Calu3 (cell line): ENCODE results near the gene CLIC3. TPM values are rescaled to one million over a fixed set of nuclear protein-coding genes. Genes with fewer than 3 reads are reported as not detected.
A peak's percentile ranks its signal among the peaks of the same experiment; 100 is the strongest.

Experiments used
- BruUV-seq: library from RNA; stranded (reverse); fragments of 400-500 nt; replicated peaks from 2 replicates; lab custom pipeline; 2021; lab: Mats Ljungman, UMichigan
- CTCF ChIA-PET: fragments of 300-600 bp; sonication (Branson Sonifier 250); formaldehyde crosslinking; loops from one replicate; lab custom pipeline; 2022; ENCODE audit warnings: antibody characterized with exemption; lab: Charles Lee
- DNase-seq: peaks from one replicate; pipeline ENCODE4 v3.0.0; 2022
- H3K27ac Mint-ChIP-seq: one replicate; pipeline ENCODE4 v1.8.0; 2022; ENCODE audit warnings: mixed read lengths; ENCODE audit not compliant: unreplicated experiment
- H3K27me3 Mint-ChIP-seq: one replicate; pipeline ENCODE4 v1.8.0; 2022; ENCODE audit warnings: mixed read lengths; ENCODE audit not compliant: unreplicated experiment
- H3K36me3 Mint-ChIP-seq: one replicate; pipeline ENCODE4 v1.8.0; 2022; ENCODE audit warnings: mild to moderate bottlenecking, moderate library complexity, mixed read lengths; ENCODE audit not compliant: insufficient read depth, unreplicated experiment
- H3K4me1 Mint-ChIP-seq: one replicate; pipeline ENCODE4 v1.8.0; 2022; ENCODE audit warnings: mild to moderate bottlenecking, low read depth, mixed read lengths; ENCODE audit not compliant: unreplicated experiment
- H3K4me3 Mint-ChIP-seq: one replicate; pipeline ENCODE4 v1.8.0; 2022; ENCODE audit warnings: mild to moderate bottlenecking, low read depth, moderate library complexity, mixed read lengths; ENCODE audit not compliant: unreplicated experiment
- H3K9me3 Mint-ChIP-seq: one replicate; pipeline ENCODE4 v1.8.0; 2022; ENCODE audit warnings: low read depth, mixed read lengths; ENCODE audit not compliant: unreplicated experiment
- CTCF ChIP-seq: fragments of 200-600 bp; IDR thresholded peaks from one replicate; pipeline ENCODE4 v1.8.0; 2022; ENCODE audit warnings: antibody characterized with exemption; ENCODE audit not compliant: unreplicated experiment
- intact Hi-C: fragments of 100-400 bp; cut with micrococcal nuclease; formaldehyde crosslinking; loops from one replicate; pipeline ENCODE4 v1.10.0; 2022; ENCODE audit not compliant: unreplicated experiment
- total RNA-seq: library from RNA; stranded (reverse); gene quantifications from 2 replicates; pipeline ENCODE4 v1.2.3, GENCODE V29; 2022

CLIC3 gene
- total RNA-seq, 1 experiment from 2014 or later = 0.35 TPM

- CTCF ChIA-PET = no interaction called here
Observed at GRCh38 chr9:137026828-137027227, 30.5 kb upstream of the CLIC3 start.

GRCh38 chr9:137026384-137026783 is 30.0 kb upstream of the CLIC3 start:
- H3K4me1 Mint-ChIP-seq = no peaks in the 10 kb centered on the region
- intact Hi-C loops = no loop called here
- no peaks in the 10 kb centered on the region for H3K27me3 Mint-ChIP-seq
- TF ChIP-seq CTCF = no peak
- DNase-seq = no peak
- no peak overlapping the region for H3K4me3 Mint-ChIP-seq
- CTCF ChIA-PET = no interaction called here
- peaks cover 31% of the 10 kb centered on the region for H3K36me3 Mint-ChIP-seq
- no peak overlapping the region for H3K27ac Mint-ChIP-seq
- no peaks in the 10 kb centered on the region for H3K9me3 Mint-ChIP-seq
- no TSS peak for BruUV-seq

More at GRCh38 chr9:137026828-137027227, 30.5 kb upstream of the CLIC3 start:
- no peaks in the 10 kb centered on the region for H3K27me3 Mint-ChIP-seq
- no peak for DNase-seq
- no TSS peak for BruUV-seq
- peak overlapping the region; percentile 27 for H3K27ac Mint-ChIP-seq
- no peak for TF ChIP-seq CTCF
- no peaks in the 10 kb centered on the region for H3K9me3 Mint-ChIP-seq
- peak overlapping the region; percentile 69 for H3K4me3 Mint-ChIP-seq
- H3K4me1 Mint-ChIP-seq = no peaks in the 10 kb centered on the region
- intact Hi-C loops = no loop called here
- H3K36me3 Mint-ChIP-seq = peaks cover 27% of the 10 kb centered on the region

- Mint-ChIP-seq H3K9me3 (no peaks in the 10 kb centered on the region), H3K4me3 (no peak overlapping the region), H3K27me3 (no peaks in the 10 kb centered on the region), H3K4me1 (no peaks in the 10 kb centered on the region), H3K36me3 (peaks cover 31% of the 10 kb centered on the region), H3K27ac (no peak overlapping the region)
- CTCF ChIA-PET = interaction anchor here (0.7 to 1.4 kb wide), 2 partner anchors 65 to 78 kb away, joined by 3 to 4 read pairs; no protein-coding TSS in a partner anchor
- no TSS peak for BruUV-seq
- TF ChIP-seq CTCF = no peak
- DNase-seq = peak; percentile 84
- intact Hi-C loops = no loop called here
Observed at GRCh38 chr9:137025517-137025966, 29.2 kb upstream of the CLIC3 start.

- BruUV-seq = no TSS peak
- no peak for DNase-seq
- Mint-ChIP-seq H3K36me3 (peaks cover 25% of the 10 kb centered on the region), H3K4me3 (no peak overlapping the region), H3K27ac (no peak overlapping the region), H3K9me3 (no peaks in the 10 kb centered on the region), H3K4me1 (no peaks in the 10 kb centered on the region), H3K27me3 (no peaks in the 10 kb centered on the region)
- no peak for TF ChIP-seq CTCF
- CTCF ChIA-PET = no interaction called here
- intact Hi-C loops = no loop called here
Observed at GRCh38 chr9:137023583-137023991, 27.2 kb upstream of the CLIC3 start.
